NCI-H226 (cell line): ENCODE measurements around the gene NCOA1.
"Not testable (repeated sequence)": the region's sequence is repeated elsewhere in the genome, so short reads cannot be mapped to it uniquely, and the experiment has no call there.

Experiments
- DNase-seq: peaks from one replicate; pipeline ENCODE4 v3.0.0-alpha.2; 2015

NCOA1 gene

DNA sequence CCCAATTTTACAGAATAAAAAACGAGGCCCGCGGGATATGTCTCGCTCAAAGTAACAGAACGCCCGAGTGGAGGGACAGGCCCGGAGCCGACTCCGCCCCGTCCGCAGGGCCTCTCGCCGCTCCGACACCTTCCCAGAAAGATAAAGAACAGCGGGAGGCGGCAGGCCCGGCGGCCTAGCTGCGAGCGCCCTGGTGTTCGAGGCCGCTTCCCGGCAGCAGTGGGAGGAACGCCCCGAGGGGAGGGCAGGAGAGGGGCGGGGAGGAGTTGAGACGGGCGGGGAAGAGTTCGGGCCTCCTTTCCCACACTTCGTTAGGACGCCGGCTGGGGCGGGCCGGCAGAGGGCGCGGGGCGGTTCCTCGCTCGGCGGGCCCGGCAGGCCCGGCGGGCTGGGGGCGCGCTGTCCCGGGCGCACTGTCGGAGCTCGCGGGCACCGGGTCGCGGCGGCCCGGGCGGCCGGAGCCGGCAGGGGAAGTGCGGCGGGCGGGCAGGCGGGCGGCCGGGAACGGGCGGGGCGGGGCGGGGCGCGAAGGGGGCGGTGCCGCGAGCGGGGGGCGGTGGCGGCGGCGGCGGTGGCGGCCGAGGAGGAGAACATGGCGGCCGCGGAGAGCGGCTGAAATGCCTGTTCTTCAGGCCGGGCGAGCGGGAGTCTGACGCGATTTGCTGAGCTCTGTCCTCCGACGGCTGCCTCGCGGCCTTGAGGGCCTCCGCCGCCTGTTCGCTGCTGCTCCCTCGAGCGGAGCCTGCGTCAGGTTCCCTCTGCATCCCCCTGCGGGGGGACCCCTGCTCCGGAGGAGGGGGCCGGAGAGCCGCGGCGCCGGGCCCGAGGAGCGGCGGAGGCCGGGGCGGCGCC lies at the start of gene NCOA1:
NCOA1 (plus strand) TSS at position 565 of the 852 bp plus-strand sequence. CDS start 167,424 bp downstream, outside the sequence.
- DNase-seq: peak; percentile 83

DNA sequence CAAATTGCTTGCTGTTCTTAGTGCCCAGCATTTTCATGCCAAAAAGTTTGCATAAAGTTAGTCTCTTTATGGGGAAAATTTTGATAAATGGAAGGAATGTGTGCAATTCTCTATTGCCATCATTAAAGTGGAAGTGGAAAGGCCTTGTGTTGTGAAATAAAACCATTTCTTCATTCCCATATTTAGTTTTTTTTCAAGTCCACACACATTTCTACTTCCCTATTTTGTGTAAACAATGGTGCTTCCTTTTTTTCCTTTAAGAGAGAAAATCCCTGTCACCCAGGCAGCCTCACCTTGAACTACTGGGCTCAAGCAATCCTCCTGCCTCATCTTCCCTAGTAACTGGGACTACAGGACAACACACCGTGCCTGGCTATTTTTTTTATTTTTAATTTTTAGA lies 42.3 kb upstream of the NCOA1 start:
- no peak for DNase-seq

DNA sequence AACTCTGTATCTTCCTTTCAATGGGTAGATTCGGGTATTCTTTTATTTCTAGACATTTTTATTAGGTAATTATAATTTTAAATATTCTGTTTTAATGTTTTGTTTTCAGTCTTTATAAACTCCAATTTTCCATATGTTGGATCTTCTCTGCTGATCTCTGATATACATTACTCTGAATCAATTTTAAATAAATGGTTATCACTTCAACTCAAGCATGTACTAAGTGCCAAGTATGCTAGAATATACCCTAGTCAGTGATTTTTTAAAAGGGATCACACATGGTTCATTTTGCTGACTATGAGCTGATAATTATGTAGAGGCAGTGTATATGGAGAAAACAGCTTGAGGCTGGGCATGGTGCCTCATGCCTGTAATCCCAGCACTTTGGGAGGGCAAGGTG lies 41.7 kb upstream of the NCOA1 start:
- DNase-seq: no peak

GRCh38 chr2:24451805-24452501 lies 39.1 kb upstream of the NCOA1 start:
- no peak for DNase-seq

DNA sequence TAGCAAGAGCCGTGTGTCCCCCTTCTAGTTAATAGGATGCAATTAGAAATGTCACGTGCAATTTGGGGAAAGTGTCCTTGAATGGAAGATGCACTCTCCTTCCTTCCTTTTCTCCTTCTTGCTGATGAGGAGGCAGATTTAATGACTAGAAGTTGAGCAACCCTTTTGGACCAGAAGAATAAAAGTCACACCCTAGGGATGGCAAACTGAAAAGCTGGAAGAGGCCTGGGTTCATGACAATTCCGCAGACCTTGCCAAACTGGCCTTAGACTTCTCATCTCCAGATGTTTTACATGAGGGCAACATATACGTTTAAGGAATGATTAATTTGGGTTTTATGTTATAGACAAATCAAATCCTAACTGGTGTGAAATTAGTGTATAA lies 38.6 kb upstream of the NCOA1 start:
- DNase-seq: no peak

DNA sequence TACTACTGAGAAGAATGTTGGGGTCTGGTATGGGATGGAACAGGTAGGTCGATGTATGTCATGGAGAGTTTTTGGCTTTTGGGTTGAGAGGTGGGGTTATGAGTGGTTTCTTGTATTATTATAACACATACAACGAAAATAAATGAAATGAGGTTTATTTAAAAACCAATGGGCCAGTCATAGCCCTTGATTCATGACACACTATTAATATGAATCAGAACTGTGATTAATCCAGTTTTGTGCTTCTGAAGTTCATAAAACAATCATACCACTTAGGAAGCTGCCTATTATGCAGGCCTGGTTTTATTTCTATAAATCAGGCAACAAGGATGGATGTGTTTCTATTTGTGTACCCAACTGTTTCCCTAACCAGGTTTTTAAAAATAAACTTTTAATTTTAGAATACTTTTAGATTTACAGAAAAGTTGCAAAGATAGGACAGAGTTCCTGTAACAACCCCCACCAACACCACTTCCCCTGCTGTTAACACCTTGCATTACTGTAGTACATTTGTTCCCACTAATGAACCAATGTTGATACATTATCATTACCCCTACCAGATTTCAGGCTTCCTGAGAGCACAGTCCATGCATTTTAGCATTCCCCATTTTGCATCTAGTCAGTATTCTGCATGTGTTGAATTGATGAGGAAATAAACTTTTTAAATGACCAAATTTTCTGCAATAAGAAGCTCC lies 37.5 kb upstream of the NCOA1 start:
- DNase-seq: no peak

GRCh38 chr2:24454294-24454693 lies 36.8 kb upstream of the NCOA1 start:
- no peak for DNase-seq

GRCh38 chr2:24456599-24457556 lies 34.2 kb upstream of the NCOA1 start:
- DNase-seq: peak; percentile 78

DNA sequence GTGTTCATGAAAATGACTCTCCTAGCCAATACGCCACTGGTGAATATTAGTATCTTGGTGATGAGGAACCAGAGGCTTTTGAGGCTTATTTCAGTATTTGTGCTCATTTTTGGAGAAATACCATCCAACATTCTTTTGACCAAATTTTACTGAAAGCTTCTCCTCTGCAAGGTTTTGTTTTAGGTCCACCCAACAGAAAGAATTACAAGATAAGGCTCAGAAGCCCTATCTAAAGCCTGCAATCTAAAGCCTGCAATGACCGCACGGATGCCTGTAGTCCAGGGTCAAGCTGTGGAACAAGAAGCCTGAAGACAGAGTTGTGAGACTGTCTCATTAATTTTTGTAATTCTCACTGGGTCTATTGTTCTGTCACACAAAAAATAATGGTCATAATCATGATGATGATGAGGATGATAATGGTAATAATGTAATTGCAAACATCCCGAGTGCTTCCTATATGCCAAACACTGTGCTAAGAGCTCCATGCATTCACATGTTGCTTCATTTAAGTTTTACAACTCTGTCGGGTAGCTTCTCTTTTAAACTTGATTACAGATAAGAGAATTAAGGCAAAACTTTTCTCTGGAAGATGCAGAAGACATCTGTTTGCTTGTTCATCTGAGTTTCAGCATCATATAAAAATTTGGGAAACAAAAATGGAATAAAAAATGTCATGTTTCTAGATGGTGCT lies 33.2 kb upstream of the NCOA1 start:
- no peak for DNase-seq

DNA sequence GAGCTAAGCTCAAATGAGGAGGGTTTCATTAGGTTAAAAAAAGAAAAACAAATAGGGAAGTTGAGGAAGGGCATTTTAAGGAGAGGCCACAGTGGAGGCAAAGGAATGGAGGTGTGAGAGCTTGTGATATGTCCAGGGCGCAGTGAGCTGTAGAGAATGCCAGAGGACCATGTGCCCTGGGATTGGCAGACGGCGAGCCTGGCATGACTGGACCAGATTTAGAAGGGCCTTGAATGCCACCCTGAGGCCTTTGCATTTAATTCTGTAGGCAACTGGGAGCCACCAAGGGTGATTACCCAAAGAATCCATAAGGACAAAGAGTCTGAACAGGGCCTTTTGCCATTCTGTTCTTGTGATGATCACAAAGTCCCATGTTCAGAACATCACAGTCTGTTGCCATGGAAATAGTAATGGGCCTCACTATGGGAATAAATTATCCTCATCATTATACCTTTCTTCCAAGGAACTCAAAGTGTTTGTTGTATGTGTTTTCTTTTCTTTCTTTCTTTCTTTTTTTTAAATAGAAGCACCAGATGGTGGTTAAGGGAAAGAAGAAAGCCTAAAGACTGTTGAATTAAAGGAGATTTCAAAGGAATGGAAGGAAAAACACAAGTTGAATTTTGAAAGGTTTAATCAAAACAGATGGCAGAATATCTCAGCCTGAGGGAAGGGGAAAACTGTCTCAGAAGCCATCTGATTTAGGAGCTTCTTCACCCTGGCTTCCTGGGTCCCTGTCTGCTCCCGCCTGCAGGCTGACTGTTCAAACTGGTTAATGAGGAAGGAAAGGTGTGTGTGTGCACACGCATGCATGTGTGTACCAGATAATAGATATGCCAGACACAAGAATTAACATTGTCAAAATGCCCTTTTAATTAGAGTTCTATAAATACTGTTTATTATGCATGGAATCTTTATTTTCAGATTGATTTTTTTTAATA lies 31.6 kb upstream of the NCOA1 start:
- DNase-seq: no peak

GRCh38 chr2:24461685-24462084 lies 29.4 kb upstream of the NCOA1 start:
- no peak for DNase-seq

DNA sequence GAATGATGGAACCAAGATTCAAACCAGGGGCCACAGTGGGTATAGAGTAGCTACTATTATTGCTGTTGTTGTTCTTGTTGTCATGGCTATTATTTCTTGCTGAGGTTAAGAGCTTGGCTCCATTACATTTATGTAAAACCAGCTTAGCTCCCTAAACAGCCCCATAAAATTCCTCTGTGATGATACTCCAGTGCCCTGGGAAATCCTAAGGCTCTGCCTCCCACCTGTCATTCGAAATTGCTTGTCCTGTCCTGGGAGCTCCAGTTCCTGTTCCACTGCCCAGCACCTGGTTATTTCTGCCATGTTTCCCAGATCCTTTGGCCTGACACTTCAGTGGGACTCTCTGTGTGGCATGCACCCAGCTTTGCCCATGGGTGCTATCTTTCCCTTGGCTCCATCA lies 27.8 kb upstream of the NCOA1 start:
- DNase-seq: no peak

DNA sequence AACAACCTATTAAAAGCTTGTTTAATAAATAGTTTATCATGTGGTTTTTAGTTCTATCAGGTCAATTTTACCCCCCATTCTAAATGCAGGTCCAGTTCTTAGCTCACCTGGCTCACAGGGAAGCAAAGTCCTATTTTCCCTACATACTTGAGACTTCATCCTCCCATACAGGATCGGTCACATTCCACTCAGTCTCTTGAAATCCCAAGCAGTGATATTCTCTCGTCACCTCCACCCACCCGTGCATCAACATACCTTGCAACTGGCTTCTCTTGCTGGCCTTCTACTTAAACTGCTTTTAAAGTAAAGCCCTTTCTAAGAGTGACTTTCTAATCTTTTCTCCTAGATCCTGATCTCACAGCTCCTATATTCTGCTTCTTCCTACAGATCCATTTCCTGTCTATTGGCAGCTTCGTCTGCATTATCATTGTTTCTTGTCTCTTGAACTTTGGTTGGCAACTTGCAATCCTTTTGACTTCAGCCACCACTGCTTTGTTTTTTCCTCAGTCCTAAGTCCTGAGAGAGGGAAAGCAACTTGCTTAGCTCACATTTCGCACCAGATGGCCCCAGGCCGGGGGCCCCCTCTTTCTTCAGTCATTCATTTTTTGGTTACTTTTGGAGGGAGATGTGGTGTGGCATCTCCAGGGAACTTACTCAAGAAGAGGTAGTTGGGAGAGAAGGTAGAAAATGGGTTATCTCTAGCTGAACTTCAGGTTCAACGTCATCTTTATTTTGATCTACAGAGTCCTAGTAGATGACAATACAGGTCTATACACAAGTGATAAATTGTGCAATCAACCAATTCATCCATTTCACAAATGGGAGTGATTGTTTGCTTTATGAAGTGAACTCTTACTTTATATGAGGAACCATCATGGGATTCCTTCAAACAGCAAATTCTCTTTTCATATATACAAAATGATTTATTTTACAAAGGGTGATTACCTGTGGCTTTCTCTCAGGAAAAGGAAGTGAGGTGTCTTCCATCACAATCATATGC lies 23.9 kb upstream of the NCOA1 start:
- no peak for DNase-seq

GRCh38 chr2:24468453-24468852 lies 22.6 kb upstream of the NCOA1 start:
- DNase-seq: not testable (repeated sequence)

GRCh38 chr2:24469148-24469650 lies 21.9 kb upstream of the NCOA1 start:
- no peak for DNase-seq

- no peak for DNase-seq
Measured at GRCh38 chr2:24471662-24472061, 19.4 kb upstream of the NCOA1 start.

DNA sequence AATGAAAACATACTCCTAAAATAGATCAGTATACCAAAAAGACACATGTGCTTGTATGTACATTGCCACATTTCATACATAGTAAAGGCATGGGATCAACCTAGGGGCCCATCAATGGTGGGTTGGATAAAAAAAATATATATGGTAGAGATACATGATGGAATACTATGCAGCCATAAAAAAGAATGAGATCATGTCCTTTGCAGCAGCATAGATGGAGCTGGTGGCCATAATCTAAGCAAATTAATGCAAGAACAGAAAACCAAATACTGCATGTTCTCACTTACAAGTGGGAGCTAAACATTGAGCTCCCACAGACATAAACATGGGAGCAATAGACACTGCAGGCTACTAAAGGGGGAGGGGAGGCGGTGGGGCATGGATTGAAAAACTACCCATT lies 18.6 kb upstream of the NCOA1 start:
- no peak for DNase-seq

DNA sequence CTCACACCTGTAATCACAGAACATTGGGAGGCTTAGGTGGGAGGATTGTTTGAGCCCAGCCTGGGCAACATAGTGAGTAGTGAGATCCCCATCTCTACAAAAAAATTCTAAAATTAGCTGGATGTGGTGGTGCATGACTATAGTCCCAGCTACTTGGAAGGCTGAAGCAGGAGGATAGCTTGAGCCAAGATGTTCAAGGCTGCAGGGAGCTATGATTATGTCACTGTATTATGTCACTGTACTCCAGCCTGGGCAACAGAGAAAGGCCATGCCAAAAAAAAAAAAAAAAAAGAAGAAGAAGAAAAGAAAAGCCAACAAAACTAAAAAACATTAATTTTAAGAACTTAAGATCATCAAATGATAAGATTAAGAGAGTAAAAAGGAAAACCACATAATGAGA lies 17.4 kb upstream of the NCOA1 start:
- DNase-seq: no peak

DNA sequence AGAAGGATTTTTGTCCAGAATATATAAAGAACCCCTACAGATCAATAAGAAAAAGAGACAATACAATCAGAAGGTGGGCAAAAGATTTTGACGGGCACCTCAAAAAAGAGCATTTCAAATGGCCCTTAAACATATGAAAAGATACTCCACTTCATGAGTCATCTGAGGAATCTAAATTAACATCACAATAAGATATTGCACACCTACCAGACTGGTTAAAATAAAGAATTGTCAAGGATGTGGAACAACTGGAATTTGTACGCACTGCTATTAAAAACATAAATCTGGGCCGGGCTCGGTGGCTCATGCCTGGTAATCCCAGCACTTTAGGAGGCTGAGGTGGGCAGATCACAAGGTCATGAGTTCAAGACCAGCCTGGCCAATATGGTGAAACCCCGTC lies 17.0 kb upstream of the NCOA1 start:
- no peak for DNase-seq
